ENCODE results near the gene INTU. TPM values are rescaled to one million over a fixed set of nuclear protein-coding genes. Genes with fewer than 3 reads are reported as not detected.

Gene INTU
- total RNA-seq, 1 experiment from 2014 or later: 10.7 TPM

- H3K27ac ChIP-seq (ENCODE audit: insufficient read length, low read depth, low read length): no peak overlapping the region
- Mint-ChIP-seq H3K36me3 (ENCODE audit: insufficient read depth in 1 of 3, low read depth in 3 of 3) (peaks cover 19 to 33% (median 25%) of the 10 kb centered on the region in 3 experiments), H3K9me3 (peaks cover 6 to 7% of the 10 kb centered on the region in 2 experiments; a peak in 2 of 5 replicates), H3K27ac (peak overlapping the region in 1 of 3 experiments; percentile 71; a peak in 3 of 7 replicates), H3K4me3 (no peak overlapping the region), H3K27me3 (ENCODE audit: low read depth) (no peaks in the 10 kb centered on the region), H3K4me1 (no peaks in the 10 kb centered on the region)
- H3K23me2 ChIP-seq (ENCODE audit: insufficient read length, low read depth, low read length, poor library complexity, severe bottlenecking): no peaks in the 10 kb centered on the region
- H2BK120ac ChIP-seq (ENCODE audit: low read depth, low read length, poor library complexity, severe bottlenecking): no peak overlapping the region
- no peak overlapping the region for H4K91ac ChIP-seq (ENCODE audit: insufficient read length, low read depth, low read length)
- no peak overlapping the region for H4K8ac ChIP-seq (replicated peaks; ENCODE audit: insufficient read length, low read depth, low read length)
- H3K23ac ChIP-seq (ENCODE audit: insufficient read length, low read depth, low read length): no peak overlapping the region
- TF ChIP-seq, protein P1, sequence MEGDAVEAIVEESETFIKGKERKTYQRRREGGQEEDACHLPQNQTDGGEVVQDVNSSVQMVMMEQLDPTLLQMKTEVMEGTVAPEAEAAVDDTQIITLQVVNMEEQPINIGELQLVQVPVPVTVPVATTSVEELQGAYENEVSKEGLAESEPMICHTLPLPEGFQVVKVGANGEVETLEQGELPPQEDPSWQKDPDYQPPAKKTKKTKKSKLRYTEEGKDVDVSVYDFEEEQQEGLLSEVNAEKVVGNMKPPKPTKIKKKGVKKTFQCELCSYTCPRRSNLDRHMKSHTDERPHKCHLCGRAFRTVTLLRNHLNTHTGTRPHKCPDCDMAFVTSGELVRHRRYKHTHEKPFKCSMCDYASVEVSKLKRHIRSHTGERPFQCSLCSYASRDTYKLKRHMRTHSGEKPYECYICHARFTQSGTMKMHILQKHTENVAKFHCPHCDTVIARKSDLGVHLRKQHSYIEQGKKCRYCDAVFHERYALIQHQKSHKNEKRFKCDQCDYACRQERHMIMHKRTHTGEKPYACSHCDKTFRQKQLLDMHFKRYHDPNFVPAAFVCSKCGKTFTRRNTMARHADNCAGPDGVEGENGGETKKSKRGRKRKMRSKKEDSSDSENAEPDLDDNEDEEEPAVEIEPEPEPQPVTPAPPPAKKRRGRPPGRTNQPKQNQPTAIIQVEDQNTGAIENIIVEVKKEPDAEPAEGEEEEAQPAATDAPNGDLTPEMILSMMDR (conservative IDR thresholded peaks at IDR 0.05): no peak
- no peak overlapping the region for H2BK20ac ChIP-seq (ENCODE audit: low read depth, low read length, poor library complexity, severe bottlenecking)
- H3K79me2 ChIP-seq (ENCODE audit: insufficient read depth, low read length): no peaks in the 10 kb centered on the region
- H3K18ac ChIP-seq (ENCODE audit: insufficient read length, low read depth, low read length): no peak overlapping the region
- no peak overlapping the region for H2AK5ac ChIP-seq (ENCODE audit: insufficient read length, low read length)
- no peak overlapping the region for H4K5ac ChIP-seq (ENCODE audit: insufficient read length, low read depth, low read length)
- no peaks in the 10 kb centered on the region for H3K27me3 ChIP-seq (ENCODE audit: insufficient read depth, low read length)
- no peak overlapping the region for H2BK15ac ChIP-seq (ENCODE audit: low read depth, low read length)
- no peaks in the 10 kb centered on the region for H3K9me3 ChIP-seq (ENCODE audit: control insufficient read depth, low read depth, low read length)
- no peak overlapping the region for H3K56ac ChIP-seq (ENCODE audit: insufficient read length, low read depth, low read length)
- no peaks in the 10 kb centered on the region for H3K4me1 ChIP-seq (ENCODE audit: insufficient read depth, low read length)
- H3K4me2 ChIP-seq (ENCODE audit: insufficient read depth, insufficient read length, low read length): no peak overlapping the region
- H3T11ph ChIP-seq (ENCODE audit: low read length): no peak overlapping the region
- H3K79me1 ChIP-seq (ENCODE audit: insufficient read depth, low read depth, low read length, poor library complexity, severe bottlenecking): no peaks in the 10 kb centered on the region
- H3K14ac ChIP-seq (ENCODE audit: insufficient read depth, low read length): no peak overlapping the region
- no peak overlapping the region for H2AFZ ChIP-seq (ENCODE audit: low read length)
- no peak overlapping the region for H3K9ac ChIP-seq (ENCODE audit: extremely low read depth, insufficient read length, low read length)
- no peaks in the 10 kb centered on the region for H4K20me1 ChIP-seq (ENCODE audit: control insufficient read depth, insufficient read depth, insufficient read length)
- no peak for DNase-seq
- no peak overlapping the region for H3K4ac ChIP-seq (ENCODE audit: low read depth, low read length)
- no peak overlapping the region for H2BK12ac ChIP-seq (ENCODE audit: insufficient read length, low read depth, low read length)
- WGBS (ENCODE audit: extremely low coverage, insufficient read length, low lambda C conversion rate): no CpG with 5 or more reads among the region's 5 CpGs
- H2BK5ac ChIP-seq (ENCODE audit: insufficient read length, low read length): no peak overlapping the region
These were observed 76.2 kb downstream of the INTU start for GRCh38 chr4:127708985-127709384.

Data from H9 (cell line).